ENCODE results near the gene C20orf96.
"Not testable (repeated sequence)": the region's sequence is repeated elsewhere in the genome, so short reads cannot be mapped to it uniquely, and the experiment has no call there.

Gene C20orf96

GRCh38 chr20:278607-279571 lies 11.7 kb downstream of the C20orf96 start:
- no peak for DNase-seq

GRCh38 chr20:278181-278580 lies 12.4 kb downstream of the C20orf96 start:
- no peak for DNase-seq

- DNase-seq, result no peak
These were observed 13.1 kb downstream of the C20orf96 start for GRCh38 chr20:277496-277781.

- no peak for DNase-seq
These were observed 13.7 kb downstream of the C20orf96 start for GRCh38 chr20:276620-277495.

GRCh38 chr20:275791-276190 lies 14.8 kb downstream of the C20orf96 start:
- no peak for DNase-seq

GRCh38 chr20:273884-274283 lies 16.7 kb downstream of the C20orf96 start:
- no peak for DNase-seq

- no peak for DNase-seq
These were observed 17.8 kb downstream of the C20orf96 start for GRCh38 chr20:272718-273117.

- no peak for DNase-seq
These were observed 19.0 kb downstream of the C20orf96 start for GRCh38 chr20:271528-271927.

- DNase-seq, result no peak
These were observed 19.5 kb downstream of the C20orf96 start for GRCh38 chr20:271069-271468.

DNA sequence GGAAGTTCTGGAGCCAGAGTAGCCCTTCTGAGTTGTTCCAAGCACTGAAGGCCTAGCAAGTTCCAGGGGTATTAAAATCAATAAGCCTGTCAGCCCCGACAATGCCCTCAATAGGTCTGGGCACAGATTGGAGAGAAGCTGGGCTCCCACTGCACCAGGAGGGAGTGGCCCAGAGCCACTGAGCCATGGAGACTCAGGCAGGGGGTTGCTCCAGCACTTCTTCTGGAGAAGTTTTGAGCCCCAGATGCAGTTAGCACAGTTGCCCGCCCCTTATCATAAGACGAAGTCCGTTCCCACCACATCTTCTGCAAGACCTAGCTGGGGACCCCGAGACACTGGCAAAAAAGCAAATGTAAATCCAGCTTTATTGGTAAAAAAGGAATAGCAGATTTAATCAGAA lies 20.0 kb downstream of the C20orf96 start:
- DNase-seq, result no peak

DNA sequence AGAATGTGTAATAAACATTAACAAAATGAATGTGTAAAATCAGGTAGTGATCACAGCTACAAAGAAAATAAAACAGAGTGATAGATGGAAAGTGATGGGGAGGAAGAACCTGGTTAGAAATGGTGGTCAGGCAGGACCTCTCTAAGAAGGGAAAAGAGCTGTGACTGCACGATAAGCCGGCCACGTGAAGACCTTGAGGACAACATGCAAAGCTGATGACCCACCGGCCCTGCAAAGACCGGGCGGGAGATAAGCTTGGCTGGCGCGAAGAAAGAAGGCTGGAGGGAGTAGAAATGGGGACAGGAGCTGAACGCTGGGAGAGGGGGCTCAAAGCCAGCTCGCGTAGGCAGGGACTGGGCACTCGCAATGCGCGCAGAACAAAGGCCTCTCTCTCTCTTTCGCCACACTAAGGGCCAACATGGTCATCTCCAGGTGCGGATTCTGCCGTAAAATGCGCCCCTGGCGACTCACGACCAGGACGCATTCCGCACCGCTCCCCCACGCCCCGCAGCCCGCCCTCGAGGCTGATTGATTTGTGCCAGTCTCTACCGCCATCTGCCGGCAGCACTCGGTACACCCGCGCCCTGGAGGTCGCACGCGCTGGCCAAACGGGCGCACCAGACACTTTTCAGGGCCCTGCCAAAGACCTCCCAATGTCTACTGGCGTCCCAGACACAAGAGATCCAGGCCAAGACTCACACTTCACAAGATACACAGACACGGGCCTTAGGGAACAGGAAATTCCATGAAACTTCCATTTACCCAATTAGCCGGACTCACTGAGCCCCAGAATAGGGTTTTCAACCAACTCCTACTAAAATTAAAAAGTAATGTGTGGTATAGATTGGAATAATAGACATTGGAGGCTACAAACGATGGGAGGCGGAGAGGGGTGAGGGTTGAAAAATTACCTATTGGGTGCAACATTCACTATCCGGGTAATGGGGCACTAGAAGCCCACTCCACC lies 23.7 kb downstream of the C20orf96 start:
- peak; percentile 80 for DNase-seq

DNA sequence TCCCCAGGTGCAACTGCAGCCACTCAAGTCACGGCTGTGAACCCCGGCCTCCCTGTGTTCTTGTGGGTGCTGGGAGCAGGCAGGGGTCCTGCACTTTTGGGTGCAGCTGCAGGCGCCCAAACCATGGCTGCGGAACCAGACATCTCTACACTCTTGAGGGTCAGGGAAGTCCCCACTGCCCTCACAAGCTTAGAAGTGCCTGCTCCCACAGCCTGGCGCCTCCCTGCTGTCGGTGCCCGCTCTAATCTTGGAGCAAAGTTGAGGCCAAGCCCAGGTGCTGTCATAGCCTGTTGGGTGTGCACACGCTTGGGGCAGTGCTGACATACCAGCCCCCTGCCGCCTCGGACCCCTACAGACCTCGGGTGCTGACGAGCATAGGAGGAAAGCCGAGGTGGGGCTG lies 26.8 kb downstream of the C20orf96 start:
- no peak for DNase-seq

DNA sequence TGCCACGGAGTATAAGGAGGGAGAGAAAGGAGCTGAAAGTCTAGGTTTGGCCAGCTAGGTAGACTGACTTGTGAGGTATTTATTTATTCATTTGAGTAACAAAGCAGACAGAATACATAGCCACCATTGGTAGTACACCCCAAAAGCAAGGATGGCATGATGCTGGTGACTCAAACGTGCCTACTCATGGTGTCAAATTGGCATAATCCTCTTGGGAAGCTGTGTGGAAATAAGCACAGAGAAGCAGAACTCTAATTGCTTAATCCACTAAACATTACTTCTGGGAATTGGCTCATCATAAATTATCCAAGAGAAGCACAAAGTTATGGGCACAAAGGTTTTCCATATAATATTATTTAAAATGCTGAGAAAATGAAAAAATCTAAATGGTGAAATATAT lies 30.6 kb downstream of the C20orf96 start:
- no peak for DNase-seq

GRCh38 chr20:258963-259362 lies 31.6 kb downstream of the C20orf96 start:
- no peak for DNase-seq

DNA sequence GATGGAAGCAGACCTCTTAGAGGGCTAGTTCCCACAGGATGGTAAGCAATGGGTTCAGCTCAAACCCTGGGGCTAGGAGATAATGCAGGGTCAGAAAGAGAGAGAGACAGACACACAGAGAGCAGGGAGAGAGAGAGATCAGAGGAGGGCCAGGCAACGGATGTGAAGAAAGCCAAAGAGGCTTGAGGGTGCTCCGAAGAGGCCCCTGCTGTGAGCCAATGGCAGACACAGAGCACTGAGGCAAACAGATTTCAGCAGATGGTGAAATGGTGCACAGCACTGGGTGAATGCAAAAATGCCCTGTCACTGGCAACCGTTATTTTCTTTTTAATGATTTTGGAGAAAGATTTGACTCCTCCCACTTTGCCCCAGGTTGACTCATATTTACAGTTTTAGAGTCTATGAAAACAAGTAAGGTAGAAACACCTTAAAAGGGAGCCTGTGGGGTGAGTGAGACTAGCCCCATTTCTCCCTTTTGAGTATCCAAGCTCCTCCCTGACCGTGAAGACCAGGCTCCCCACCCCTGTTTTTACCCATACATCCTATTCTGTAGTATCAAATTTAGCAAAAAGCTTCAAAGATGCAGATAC lies 32.2 kb downstream of the C20orf96 start:
- no peak for DNase-seq

DNA sequence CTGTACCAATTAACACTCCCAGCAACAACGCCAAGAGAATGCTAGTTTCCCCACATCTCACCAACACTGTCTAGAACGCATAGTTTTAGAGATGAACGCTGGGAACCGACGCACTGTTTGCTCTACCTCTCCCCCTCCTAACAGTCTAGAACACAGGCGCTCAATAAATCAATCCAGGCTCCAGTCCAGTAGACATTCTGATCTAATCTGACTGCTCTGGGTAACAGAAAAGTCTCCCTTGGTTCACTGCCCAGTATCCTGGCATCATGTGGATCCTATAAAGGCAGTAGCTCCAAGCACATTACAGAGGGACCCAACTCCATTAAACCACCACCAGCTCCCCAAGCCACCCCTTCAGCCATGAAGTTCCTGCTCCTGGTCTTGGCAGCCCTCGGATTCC lies 33.1 kb downstream of the C20orf96 start, which contains the start of gene DEFB132:
Gene DEFB132, plus strand, starts transcription at position 306 of the 400 bp plus-strand sequence. Its CDS starts 55 bp downstream, at position 361.
- no peak for DNase-seq

- not testable (repeated sequence) for DNase-seq
These were observed 37.1 kb downstream of the C20orf96 start for GRCh38 chr20:253447-253846.

DNA sequence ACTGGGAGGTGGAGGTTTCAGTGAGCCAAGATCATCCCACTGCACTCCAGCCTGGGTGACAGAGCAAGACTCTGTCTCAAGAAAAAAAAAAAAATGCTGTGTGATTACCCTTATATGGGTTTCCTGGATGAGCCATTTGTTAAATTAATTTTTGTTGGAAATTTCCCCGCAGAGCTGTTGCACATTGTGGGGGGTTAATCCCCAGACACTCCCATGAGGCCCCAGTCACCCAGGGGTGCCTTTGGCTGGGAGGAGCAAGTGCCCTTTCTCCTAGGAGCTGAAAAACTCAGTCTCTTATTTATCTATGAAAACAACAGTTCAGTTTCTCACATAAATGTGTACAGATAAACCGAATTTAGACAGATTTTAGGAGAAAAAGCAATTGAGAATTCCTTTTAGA lies 37.7 kb downstream of the C20orf96 start:
- no peak for DNase-seq

- no peak for DNase-seq
These were observed 39.2 kb downstream of the C20orf96 start for GRCh38 chr20:251354-251753.

DNA sequence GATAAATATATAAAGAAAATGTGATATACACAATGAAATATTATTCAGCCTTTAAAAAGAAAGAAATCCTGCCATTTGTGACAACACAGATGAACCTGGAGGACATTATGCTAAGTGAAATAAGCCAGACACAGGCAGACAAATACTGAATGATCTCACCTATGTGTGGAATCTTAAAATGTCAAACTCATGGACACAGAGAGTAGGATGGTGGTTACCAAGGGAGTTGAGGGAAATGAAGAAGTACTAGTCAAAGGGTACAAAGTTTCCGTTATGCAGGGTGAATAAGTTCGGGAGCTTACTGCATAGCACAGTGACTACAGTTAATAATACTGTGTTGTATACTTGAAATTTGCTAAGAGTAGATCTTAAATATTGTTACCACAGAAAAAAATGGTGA lies 47.6 kb downstream of the C20orf96 start:
- DNase-seq, result no peak

GRCh38 chr20:237929-238328 lies 52.6 kb downstream of the C20orf96 start:
- DNase-seq, result no peak

DNA sequence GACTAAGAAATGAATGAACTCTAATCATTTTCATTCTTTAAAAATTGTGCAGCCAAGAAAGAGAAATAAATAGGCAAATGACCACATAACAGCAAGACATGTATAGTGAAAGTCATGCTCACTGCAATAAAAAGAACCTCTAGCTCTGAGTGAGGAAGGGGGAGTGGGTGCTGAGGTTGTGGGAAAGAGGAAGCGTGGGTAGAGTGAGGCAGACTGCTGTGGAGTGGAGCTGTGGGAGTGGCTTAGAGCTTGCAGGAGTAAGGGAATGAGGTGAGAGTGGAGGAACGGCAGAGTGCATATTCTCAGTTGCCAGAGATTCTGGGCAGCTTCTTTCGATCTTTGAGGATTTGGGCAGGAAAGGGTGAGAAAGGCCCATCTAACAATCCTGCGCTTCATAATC lies 53.1 kb downstream of the C20orf96 start:
- no peak for DNase-seq
